Activated CD4-positive, alpha-beta T cell treated with anti-CD3 and anti-CD28 coated beads, Interleukin-2, amount 10 ng/mL, durations not matched to agents 24 days and 14 days (primary cell): ENCODE measurements around the gene SLC6A9. TPM values are rescaled to one million over a fixed set of nuclear protein-coding genes. Genes with fewer than 3 reads are reported as not detected.

ENCODE experiments used
- DNase-seq: peaks from one replicate; pipeline ENCODE4 v3.0.0; 2022
- H3K27ac Mint-ChIP-seq: one replicate; pipeline ENCODE4 v1.8.0; 2022; ENCODE audit warnings: mild to moderate bottlenecking, mixed read lengths
- H3K27me3 Mint-ChIP-seq: one replicate; pipeline ENCODE4 v1.8.0; 2022; ENCODE audit warnings: mixed read lengths
- H3K36me3 Mint-ChIP-seq: one replicate; pipeline ENCODE4 v1.8.0; 2022; ENCODE audit warnings: low read depth, mild to moderate bottlenecking, mixed read lengths
- H3K4me1 Mint-ChIP-seq: one replicate; pipeline ENCODE4 v1.8.0; 2021; ENCODE audit warnings: mixed read lengths
- H3K4me3 Mint-ChIP-seq: one replicate; pipeline ENCODE4 v1.8.0; 2022; ENCODE audit warnings: mild to moderate bottlenecking, moderate library complexity, mixed read lengths
- H3K9me3 Mint-ChIP-seq: one replicate; pipeline ENCODE4 v1.8.0; 2021; ENCODE audit warnings: mixed read lengths
- intact Hi-C: fragments of 100-400 bp; cut with micrococcal nuclease; formaldehyde crosslinking; loops from one replicate; pipeline ENCODE4 v1.15.1; 2023
- total RNA-seq: library from RNA; stranded (reverse); gene quantifications from 2 replicates; pipeline ENCODE4 v1.2.3, GENCODE V29; 2022

SLC6A9 gene
- total RNA-seq, 1 donor from 2014 or later = 6.5 TPM

DNA sequence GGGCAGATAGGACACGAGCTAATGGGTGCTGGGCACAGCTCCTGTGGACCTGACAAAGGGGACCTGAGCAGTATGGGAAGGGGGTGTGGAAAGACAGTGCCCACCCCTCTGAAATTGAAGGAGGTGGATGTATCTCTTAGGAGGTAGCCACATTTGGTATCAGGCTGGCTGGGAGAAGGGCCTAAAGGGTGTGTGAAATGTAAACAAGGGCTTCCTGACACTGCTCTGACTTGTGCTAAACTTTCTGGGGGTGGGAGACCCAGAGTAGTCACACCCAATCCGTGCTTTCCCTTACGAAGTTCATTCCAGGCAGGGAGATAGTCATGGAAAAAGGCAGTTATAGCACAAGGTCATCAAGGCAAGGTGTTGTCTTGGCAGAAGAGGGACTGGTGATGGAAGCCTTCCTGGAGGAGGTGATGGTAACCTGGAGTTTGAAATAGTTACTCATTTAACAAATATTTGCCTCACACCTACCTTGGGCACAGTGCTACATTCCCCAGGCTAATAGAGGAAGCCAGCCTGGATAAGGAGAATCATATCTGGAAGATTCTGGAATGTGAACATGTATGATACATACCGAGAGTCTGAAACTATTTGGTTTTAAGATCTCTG lies 45.2 kb downstream of the SLC6A9 start:
- intact Hi-C loops = no loop called here
- Mint-ChIP-seq H3K9me3 (no peaks in the 10 kb centered on the region), H3K36me3 (peaks cover 16% of the 10 kb centered on the region), H3K27me3 (no peaks in the 10 kb centered on the region), H3K4me3 (no peak overlapping the region), H3K27ac (no peak overlapping the region), H3K4me1 (peaks cover 5% of the 10 kb centered on the region)
- no peak for DNase-seq

DNA sequence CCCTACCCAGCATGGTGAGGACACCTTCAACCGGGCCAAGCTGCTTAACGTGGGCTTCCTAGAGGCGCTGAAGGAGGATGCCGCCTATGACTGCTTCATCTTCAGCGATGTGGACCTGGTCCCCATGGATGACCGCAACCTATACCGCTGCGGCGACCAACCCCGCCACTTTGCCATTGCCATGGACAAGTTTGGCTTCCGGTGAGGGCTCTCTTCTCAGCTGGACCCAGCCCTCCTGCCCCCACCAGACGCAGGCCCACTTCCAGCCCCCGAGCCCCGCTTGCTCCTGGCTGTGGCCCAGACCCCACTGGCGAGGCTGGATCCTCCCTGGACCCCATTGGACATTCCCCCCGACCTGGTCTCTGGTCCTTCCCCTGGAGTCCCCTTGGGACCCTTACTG lies 46.4 kb downstream of the SLC6A9 start:
- Mint-ChIP-seq H3K27me3 (no peaks in the 10 kb centered on the region), H3K9me3 (no peaks in the 10 kb centered on the region), H3K4me3 (no peak overlapping the region), H3K4me1 (peaks cover 11% of the 10 kb centered on the region), H3K27ac (no peak overlapping the region), H3K36me3 (peaks cover 20% of the 10 kb centered on the region)
- intact Hi-C loops = no loop called here
- no peak for DNase-seq

DNA sequence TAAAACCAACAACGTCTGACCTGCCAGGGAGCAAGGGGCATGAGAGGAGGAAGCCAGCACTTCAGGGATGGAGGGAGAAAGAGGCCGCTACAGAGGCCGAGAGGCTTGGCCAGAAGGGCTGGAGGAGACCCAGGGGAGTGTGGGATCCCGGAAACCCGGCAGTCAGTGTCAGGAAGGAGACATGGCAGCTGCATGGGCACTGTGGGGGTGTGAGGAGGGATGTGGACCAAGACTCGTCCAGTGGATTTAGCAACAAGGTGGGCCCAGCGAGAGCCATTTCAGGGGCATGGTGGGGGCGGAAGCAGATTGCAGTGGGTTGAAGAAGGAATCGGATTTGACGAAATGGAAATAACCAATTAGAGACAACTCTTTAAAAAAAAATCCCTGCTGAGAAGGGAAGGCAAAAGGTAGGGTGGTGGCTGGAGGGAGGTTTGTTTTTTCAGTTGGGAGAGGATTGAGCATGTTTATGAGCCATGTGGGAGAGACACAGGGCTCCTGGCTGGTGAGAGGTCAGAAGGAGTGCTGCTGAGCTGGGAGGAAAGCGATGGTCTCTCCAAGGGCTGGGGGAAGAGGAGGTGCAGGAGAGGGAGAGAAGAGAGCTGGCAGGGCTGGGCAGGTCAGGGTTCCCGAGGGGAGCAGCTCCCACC lies 47.9 kb downstream of the SLC6A9 start:
- no peak overlapping the region for H3K27ac Mint-ChIP-seq
- no peak overlapping the region for H3K4me3 Mint-ChIP-seq
- intact Hi-C loops = no loop called here
- H3K36me3 Mint-ChIP-seq = peaks cover 26% of the 10 kb centered on the region
- H3K9me3 Mint-ChIP-seq = no peaks in the 10 kb centered on the region
- peaks cover 16% of the 10 kb centered on the region for H3K4me1 Mint-ChIP-seq
- no peak for DNase-seq
- H3K27me3 Mint-ChIP-seq = no peaks in the 10 kb centered on the region

DNA sequence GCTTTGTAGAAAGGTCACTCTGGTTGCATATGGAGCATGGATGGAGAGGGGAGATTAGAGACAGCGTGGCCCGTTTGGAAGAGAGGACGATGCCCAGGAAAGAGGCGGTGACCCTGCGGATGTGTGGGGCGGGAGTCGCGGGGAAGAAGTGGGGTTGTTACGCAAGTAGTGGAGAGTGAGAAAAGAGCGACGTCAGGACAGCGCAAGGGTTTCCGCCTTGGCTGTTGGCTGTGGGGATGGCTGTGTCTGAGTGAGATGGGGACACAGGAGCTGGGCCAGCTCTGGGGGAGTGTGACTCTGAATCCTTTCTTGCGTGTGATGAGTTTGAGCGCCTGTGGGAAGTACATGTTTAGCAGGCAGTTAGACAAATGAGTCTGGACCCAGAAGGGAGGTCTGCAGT lies 48.5 kb downstream of the SLC6A9 start:
- no peaks in the 10 kb centered on the region for H3K27me3 Mint-ChIP-seq
- no peaks in the 10 kb centered on the region for H3K9me3 Mint-ChIP-seq
- DNase-seq = no peak
- H3K4me3 Mint-ChIP-seq = no peak overlapping the region
- H3K27ac Mint-ChIP-seq = no peak overlapping the region
- H3K36me3 Mint-ChIP-seq = peaks cover 31% of the 10 kb centered on the region
- H3K4me1 Mint-ChIP-seq = peaks cover 19% of the 10 kb centered on the region
- intact Hi-C loops = no loop called here

DNA sequence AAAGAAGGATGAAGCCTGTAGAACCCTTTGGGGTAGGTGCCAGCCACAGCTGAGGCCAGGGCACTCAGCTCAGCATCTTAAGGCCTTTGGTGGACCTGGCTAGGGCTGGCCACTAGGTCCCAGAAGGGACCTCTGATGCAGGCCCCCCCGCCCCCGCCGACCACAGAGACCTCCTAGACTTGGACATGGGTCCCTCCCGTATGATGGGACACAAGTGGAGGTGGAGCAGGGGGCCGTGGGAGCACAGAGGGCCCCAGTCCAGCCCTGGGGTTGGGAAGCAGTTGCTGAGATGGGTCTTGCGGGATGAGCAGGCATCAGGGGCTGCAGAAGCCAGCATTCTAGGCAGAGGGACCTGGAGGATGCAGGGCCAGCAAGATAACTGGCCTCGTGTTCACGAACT lies 49.0 kb downstream of the SLC6A9 start:
- peaks cover 24% of the 10 kb centered on the region for H3K4me1 Mint-ChIP-seq
- peaks cover 35% of the 10 kb centered on the region for H3K36me3 Mint-ChIP-seq
- no peak for DNase-seq
- H3K27me3 Mint-ChIP-seq = no peaks in the 10 kb centered on the region
- no peak overlapping the region for H3K27ac Mint-ChIP-seq
- intact Hi-C loops = no loop called here
- no peak overlapping the region for H3K4me3 Mint-ChIP-seq
- no peaks in the 10 kb centered on the region for H3K9me3 Mint-ChIP-seq

DNA sequence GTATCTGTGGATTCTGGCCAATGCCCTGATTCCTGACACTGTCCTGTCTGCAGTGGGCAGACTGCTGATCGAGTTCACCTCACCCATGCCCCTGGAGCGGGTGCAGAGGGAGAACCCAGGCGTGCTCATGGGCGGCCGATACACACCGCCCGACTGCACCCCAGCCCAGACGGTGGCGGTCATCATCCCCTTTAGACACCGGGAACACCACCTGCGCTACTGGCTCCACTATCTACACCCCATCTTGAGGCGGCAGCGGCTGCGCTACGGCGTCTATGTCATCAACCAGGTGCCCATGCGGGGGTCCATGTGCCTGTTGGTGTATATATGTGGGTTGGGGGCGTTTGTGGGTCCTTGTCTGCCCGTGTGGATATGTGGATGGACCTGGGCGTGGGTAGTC lies 49.6 kb downstream of the SLC6A9 start:
- H3K9me3 Mint-ChIP-seq = no peaks in the 10 kb centered on the region
- DNase-seq = no peak
- no peaks in the 10 kb centered on the region for H3K27me3 Mint-ChIP-seq
- H3K36me3 Mint-ChIP-seq = peaks cover 41% of the 10 kb centered on the region
- peaks cover 30% of the 10 kb centered on the region for H3K4me1 Mint-ChIP-seq
- H3K4me3 Mint-ChIP-seq = no peak overlapping the region
- intact Hi-C loops = no loop called here
- H3K27ac Mint-ChIP-seq = no peak overlapping the region

DNA sequence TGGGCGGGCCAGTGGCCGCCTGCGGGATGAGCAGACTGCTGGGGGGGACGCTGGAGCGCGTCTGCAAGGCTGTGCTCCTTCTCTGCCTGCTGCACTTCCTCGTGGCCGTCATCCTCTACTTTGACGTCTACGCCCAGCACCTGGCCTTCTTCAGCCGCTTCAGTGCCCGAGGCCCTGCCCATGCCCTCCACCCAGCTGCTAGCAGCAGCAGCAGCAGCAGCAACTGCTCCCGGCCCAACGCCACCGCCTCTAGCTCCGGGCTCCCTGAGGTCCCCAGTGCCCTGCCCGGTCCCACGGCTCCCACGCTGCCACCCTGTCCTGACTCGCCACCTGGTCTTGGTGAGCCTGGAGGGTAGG lies 50.1 kb downstream of the SLC6A9 start:
- no peaks in the 10 kb centered on the region for H3K9me3 Mint-ChIP-seq
- peak overlapping the region; percentile 93 for H3K4me3 Mint-ChIP-seq
- H3K4me1 Mint-ChIP-seq = peaks cover 36% of the 10 kb centered on the region
- H3K27me3 Mint-ChIP-seq = no peaks in the 10 kb centered on the region
- intact Hi-C loops = no loop called here
- DNase-seq = no peak
- no peak overlapping the region for H3K27ac Mint-ChIP-seq
- peaks cover 45% of the 10 kb centered on the region for H3K36me3 Mint-ChIP-seq

DNA sequence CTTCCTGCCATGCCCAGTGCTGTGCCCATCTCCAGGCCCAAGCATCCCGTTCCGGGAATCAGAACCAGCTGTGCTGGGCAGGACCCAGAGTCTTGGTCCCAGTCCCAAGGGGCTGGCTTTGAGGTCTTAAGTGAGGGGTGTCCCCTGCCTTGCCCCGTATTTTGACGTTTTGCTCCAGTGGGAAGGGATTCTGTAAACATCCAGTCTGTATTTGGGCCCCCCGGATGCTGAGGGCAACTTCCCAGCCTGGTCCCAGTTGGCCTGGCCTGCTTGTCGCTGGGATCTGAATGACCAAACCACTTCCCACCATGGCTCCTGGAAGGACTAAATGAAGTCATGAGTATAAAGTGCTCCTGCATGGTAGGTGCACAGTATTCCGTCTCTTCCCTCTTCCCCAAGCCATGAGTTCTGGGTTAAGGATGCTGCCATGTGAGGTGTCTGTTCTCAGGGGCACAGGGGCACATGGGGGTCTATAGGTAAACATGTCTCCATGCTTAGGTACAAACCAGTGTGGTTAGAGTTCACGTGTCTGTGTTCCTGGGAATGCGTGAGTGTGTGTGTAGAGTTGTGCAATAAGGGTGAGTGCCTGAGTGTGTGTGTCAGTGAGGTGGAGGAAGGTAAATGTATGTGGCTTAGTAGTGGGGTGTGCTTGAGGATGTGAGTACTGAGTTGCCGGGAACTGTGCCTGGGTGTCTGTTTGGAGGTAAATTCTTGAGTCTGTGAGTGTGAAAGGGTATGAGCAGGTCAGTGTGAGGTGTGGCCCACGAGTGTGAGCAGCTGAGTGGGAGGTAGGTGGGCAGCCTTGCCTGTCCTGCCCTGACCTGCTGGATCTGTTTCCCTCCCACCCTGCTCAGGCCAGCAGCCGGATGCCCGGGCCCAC lies 50.8 kb downstream of the SLC6A9 start:
- Mint-ChIP-seq H3K4me1 (peaks cover 40% of the 10 kb centered on the region), H3K27ac (peak overlapping the region; percentile 90), H3K9me3 (no peaks in the 10 kb centered on the region), H3K4me3 (peak overlapping the region; percentile 93), H3K27me3 (no peaks in the 10 kb centered on the region), H3K36me3 (peaks cover 44% of the 10 kb centered on the region)
- intact Hi-C loops = no loop called here
- DNase-seq = no peak

DNA sequence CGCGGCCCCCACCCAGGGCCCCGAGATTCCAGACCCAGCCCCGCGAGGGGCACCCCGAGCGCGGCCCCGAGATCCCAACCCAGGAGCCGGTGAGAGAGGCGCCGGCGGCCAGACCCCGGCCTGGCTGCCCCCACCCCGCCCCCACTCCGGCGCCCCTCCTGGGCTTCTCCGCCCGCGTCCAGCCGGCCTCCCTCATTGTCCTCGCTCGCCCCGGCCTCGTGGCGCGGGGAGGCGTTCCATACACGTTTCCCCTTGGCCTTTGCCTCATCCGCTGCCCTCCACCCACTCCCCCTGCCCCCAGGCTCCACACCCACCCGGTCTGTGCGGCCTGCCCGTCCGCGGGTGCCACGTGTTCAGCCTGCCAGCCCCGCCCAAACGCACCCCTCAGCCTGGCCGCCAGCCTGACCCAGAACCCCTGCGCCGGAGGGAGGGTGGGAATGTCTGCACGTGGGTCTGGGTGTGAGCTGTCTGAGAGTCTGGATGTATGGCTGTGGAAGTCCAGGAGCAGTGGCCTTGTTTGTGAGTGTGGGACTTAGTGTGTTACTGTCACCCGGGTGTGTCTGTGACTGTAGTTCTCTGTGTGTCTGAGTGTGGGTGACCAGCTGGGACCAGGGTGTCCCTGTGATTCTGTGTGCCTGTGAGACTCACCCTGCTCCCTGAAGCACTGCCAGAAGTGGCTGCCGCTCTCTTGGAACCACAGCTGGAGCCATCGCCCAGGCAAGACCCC lies 51.6 kb downstream of the SLC6A9 start:
- no peaks in the 10 kb centered on the region for H3K27me3 Mint-ChIP-seq
- peak; percentile 78 for DNase-seq
- no peaks in the 10 kb centered on the region for H3K9me3 Mint-ChIP-seq
- peak overlapping the region; percentile 93 for H3K4me3 Mint-ChIP-seq
- peak overlapping the region; percentile 90 for H3K27ac Mint-ChIP-seq
- peaks cover 43% of the 10 kb centered on the region for H3K36me3 Mint-ChIP-seq
- H3K4me1 Mint-ChIP-seq = peaks cover 40% of the 10 kb centered on the region
- intact Hi-C loops = loop anchor here (10.0 kb wide), 1 partner anchor 615 kb away; the partner anchor contains the start of gene ELOVL1

DNA sequence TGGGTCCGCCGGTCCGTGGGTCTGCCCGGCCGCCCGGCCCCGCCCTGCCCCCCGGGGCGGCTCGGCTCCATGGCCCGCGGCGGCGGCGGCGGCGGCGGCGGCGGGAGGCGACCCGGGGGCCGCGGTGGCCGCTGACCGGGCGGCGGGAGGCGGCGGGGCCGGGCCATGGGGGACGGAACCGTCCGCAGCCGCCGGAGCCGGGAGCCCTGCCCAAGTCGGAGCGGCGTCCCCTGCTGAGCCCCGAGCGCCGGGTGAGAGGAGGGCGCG lies 52.1 kb downstream of the SLC6A9 start:
- Mint-ChIP-seq H3K36me3 (peaks cover 41% of the 10 kb centered on the region), H3K27ac (no peak overlapping the region), H3K27me3 (no peaks in the 10 kb centered on the region), H3K4me3 (no peak overlapping the region), H3K4me1 (peaks cover 42% of the 10 kb centered on the region), H3K9me3 (no peaks in the 10 kb centered on the region)
- DNase-seq = no peak
- intact Hi-C loops = loop anchor here (10.0 kb wide), 1 partner anchor 614 kb away; the partner anchor contains the start of gene ELOVL1

DNA sequence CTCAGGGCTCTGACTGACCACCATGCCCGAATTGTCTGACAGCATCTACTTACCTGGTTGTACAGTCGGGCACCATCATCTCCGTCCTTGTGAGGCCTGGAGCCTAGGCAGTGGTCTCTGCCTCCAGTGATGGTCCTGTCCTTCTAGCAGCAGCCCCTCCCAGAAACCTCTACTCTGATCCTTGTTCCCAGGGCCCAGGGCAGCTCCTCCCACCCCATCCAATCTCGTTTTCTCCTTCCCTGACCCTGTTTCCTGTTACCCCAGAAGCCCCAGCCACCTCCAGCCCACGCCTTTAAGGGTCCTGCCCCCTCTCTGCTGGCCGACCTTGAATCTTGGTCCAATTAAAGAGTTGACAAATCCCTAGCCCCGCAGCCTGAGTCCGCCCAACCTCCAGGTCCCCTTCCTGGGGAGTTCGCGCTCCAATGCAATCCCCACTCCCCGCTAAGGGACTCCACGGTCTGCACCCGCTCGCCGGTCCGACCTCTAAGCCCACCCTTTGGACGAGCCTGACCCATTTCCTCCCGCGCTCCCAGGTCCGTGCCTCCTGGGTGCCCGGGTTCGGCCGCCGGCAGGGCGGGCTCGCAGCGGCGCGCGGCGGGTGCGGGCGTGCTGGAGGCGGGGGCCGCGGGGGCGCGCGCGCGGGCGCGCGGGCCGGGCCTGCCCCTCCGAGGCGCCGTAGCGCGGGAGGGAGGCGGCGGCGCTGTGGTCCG lies 52.6 kb downstream of the SLC6A9 start, which contains the start of gene B4GALT2:
B4GALT2 (plus strand) TSS at position 660 of the 710 bp plus-strand sequence. CDS start 1,951 bp downstream, outside the sequence.
- Mint-ChIP-seq H3K4me3 (peak within 1 kb of the TSS; percentile 93), H3K4me1 (peaks cover 47% of the 10 kb centered on the region), H3K9me3 (no peaks in the 10 kb centered on the region), H3K27me3 (no peaks in the 10 kb centered on the region), H3K27ac (peak within 1 kb of the TSS; percentile 90), H3K36me3 (peaks cover 43% of the 10 kb centered on the region)
- peak; percentile 86 for DNase-seq
- intact Hi-C loops = loop anchor here (10.0 kb wide), 1 partner anchor 614 kb away; the partner anchor contains the start of gene ELOVL1

DNA sequence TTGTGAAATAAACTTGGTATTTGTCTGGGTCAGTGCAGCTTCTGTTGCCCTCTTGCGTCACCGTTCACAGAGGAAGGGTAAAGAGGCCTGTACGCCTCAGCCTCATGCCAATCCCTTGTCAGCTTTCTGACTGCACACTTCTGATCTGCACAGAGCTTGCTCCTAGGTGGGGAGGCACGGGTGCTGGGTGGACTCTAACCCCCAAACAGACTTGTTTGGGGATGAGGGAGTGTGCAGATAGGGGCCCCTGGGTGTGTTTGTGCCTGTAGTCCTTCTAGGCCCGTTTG lies 53.1 kb downstream of the SLC6A9 start:
- Mint-ChIP-seq H3K4me3 (peak overlapping the region; percentile 91), H3K36me3 (peaks cover 45% of the 10 kb centered on the region), H3K9me3 (no peaks in the 10 kb centered on the region), H3K27ac (no peak overlapping the region), H3K27me3 (no peaks in the 10 kb centered on the region), H3K4me1 (peaks cover 52% of the 10 kb centered on the region)
- intact Hi-C loops = loop anchor here (10.0 kb wide), 1 partner anchor 613 kb away; the partner anchor contains the start of gene ELOVL1
- DNase-seq = no peak
